ENCODE measurements around the gene PSMB5.
"Not testable (repeated sequence)": the region's sequence is repeated elsewhere in the genome, so short reads cannot be mapped to it uniquely, and the experiment has no call there.

PSMB5 gene

DNA sequence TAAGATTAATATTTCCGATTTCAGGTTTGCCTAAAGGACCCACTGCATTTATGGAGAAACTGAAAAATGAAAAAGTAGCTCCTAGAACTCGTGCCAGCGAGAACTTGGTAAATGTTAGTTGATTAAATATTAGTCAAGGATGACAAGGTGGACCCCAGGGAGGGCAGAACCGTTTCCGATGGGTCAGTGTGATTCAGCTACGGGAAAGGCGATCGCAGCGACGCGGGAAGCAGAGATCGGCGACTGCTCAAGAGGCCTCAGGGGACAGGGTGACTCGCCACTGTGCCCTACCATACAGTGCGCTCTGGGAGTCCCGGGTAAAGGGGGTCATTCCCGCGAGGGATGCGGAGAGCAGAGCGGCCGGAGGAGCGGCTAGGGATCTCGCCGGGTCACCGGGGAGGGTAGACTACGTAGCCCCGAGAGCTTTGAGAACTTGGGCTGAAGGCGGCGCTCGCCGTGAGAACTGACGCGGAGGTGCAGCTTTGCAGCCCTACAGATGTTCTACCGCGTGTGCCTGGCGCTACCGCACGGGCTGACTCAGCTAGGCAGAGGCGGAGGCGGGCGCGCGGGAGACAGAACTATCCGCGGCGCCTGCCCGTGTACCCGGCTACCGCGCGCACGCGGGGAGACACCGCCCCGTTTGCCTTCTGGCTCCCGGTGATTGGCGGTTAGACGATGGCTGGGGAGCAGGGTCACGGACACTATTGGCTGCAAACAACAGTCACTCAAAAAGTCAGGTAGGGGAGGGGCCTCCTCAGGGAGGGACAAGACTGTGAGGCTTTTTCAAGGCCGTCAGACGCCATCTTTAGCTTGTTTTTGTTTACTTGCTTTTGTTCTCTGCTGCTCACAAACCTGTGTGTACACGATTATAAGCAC lies 27.9 kb downstream of the PSMB5 start:
- TF ChIP-seq PAX5 (IDR thresholded peaks at IDR 0.05; ENCODE audit: insufficient read depth, low read length, severe bottlenecking) (no peak), POU2F2 (IDR thresholded peaks at IDR 0.05; ENCODE audit: low read depth, low read length) (no peak), SPI1 (IDR thresholded peaks at IDR 0.05; ENCODE audit: low read depth, low read length) (no peak), TAF1 (IDR thresholded peaks at IDR 0.05; ENCODE audit: low read depth, low read length) (peak; percentile 80), POLR2A (IDR thresholded peaks at IDR 0.05; ENCODE audit: low read depth, low read length) (peak; percentile 86), POLR2AphosphoS5 (IDR thresholded peaks at IDR 0.05; ENCODE audit: low read depth, low read length) (peak; percentile 89)
- peak; percentile 95 for FAIRE-seq
- DNase-seq (ENCODE audit: insufficient read length, low spot score), result peak; percentile 80

DNA sequence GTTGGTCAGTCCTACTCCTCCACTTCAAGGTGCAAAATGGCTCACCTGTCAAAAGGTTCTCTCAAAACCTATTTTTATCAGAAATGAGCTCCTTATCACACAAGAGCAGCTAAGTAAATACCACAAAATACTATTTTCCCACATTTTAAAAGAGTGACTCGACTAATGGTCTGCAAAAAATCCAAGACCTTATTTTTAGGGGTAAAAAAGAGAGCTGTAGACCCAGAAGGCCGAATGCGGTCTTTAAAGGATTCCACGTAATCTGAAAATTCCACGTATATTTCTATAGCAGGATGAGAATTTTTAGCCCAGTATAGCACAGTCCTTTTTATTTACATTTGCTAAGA lies 28.5 kb downstream of the PSMB5 start:
- FAIRE-seq (no peak), DNase-seq (ENCODE audit: insufficient read length, low spot score) (no peak)
- no peak for TF ChIP-seq TAF1 (IDR thresholded peaks at IDR 0.05; ENCODE audit: low read depth, low read length)
- no peak for TF ChIP-seq POLR2AphosphoS5 (IDR thresholded peaks at IDR 0.05; ENCODE audit: low read depth, low read length)
- TF ChIP-seq PAX5 (IDR thresholded peaks at IDR 0.05; ENCODE audit: insufficient read depth, low read length, severe bottlenecking), result no peak
- TF ChIP-seq SPI1 (IDR thresholded peaks at IDR 0.05; ENCODE audit: low read depth, low read length), result no peak
- no peak for TF ChIP-seq POLR2A (IDR thresholded peaks at IDR 0.05; ENCODE audit: low read depth, low read length)

DNA sequence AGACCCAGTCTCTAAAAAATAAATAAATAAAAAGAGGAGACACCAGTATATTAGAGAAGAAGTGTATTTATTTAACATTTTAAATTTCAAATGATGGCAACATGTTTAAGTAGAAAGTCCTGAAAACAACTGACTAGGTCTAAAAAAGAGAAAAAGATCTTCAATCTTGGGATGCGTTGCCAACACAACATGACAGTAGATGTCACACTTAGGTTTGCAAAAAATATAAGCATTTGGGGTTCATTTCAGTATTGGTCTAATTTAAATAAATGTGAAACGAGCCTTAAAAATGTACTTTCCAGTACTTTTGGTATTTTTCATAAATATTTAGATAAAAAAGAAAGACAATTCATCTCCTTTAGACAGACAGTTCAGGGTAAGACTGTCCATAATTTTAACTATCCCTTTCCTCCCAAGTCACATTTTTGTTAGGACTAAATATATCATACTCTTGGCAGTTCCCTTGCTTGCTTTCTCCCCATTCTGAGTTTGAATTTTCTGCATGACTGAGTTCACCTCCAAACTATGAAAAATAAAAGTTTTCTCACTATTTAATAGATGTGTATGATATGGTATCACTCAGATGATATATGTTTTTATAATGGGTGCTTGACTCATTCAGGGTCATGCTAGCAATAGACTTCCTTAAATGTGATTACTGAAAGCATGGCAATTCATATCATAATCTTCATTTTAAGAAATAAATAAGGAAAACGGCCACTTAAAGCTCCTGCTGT lies 29.1 kb downstream of the PSMB5 start:
- no peak for FAIRE-seq
- no peak for DNase-seq (ENCODE audit: insufficient read length, low spot score)
- TF ChIP-seq POLR2AphosphoS5 (IDR thresholded peaks at IDR 0.05; ENCODE audit: low read depth, low read length), result no peak
- TF ChIP-seq SPI1 (IDR thresholded peaks at IDR 0.05; ENCODE audit: low read depth, low read length), result no peak
- TF ChIP-seq POLR2A (IDR thresholded peaks at IDR 0.05; ENCODE audit: low read depth, low read length), result no peak
- no peak for TF ChIP-seq PAX5 (IDR thresholded peaks at IDR 0.05; ENCODE audit: insufficient read depth, low read length, severe bottlenecking)
- no peak for TF ChIP-seq TAF1 (IDR thresholded peaks at IDR 0.05; ENCODE audit: low read depth, low read length)
- no peak for TF ChIP-seq POU2F2 (IDR thresholded peaks at IDR 0.05; ENCODE audit: low read depth, low read length)

DNA sequence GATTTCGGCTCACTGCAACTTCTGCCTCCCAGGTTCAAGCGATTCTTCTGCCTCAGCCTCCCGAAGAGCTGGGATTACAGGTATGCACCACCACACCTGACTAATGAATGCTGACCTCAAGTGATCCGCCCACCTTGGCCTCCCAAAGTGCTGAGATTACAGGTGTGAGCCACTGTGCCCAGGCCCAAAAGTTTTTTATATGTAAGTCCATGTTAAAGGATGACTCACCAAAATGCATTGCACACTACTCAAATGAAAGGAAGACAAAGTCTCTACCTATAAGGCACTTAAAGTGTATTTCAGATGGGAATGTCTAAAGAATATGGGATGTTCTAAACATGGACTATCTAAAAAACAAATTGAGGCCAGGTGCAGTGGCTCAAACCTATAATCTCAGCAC lies 30.4 kb downstream of the PSMB5 start:
- not testable (repeated sequence) for DNase-seq (ENCODE audit: insufficient read length, low spot score); FAIRE-seq

DNA sequence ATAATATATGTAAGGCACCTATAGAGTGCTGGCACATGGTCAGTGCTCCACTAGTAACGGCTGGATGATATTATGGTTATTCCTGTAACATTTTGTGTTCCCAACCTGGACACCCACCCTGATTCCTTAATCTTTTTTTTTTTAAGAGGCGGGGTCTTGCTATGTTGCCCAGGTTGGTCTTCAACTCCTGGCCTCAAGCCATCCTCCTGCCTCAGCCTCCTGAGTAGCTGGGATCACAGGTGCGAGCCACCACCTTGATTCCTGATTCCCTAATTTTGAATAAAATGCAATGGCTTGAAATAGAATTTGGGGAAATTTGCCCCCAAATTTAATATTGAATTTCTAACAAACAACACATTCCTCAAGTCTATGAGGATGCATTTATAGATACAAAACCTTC lies 32.1 kb downstream of the PSMB5 start:
- DNase-seq (ENCODE audit: insufficient read length, low spot score), result no peak
- FAIRE-seq, result no peak
- TF ChIP-seq POLR2AphosphoS5 (IDR thresholded peaks at IDR 0.05; ENCODE audit: low read depth, low read length) (no peak), PAX5 (IDR thresholded peaks at IDR 0.05; ENCODE audit: insufficient read depth, low read length, severe bottlenecking) (no peak), POU2F2 (IDR thresholded peaks at IDR 0.05; ENCODE audit: low read depth, low read length) (no peak), POLR2A (IDR thresholded peaks at IDR 0.05; ENCODE audit: low read depth, low read length) (no peak), TAF1 (IDR thresholded peaks at IDR 0.05; ENCODE audit: low read depth, low read length) (no peak), SPI1 (IDR thresholded peaks at IDR 0.05; ENCODE audit: low read depth, low read length) (no peak)

DNA sequence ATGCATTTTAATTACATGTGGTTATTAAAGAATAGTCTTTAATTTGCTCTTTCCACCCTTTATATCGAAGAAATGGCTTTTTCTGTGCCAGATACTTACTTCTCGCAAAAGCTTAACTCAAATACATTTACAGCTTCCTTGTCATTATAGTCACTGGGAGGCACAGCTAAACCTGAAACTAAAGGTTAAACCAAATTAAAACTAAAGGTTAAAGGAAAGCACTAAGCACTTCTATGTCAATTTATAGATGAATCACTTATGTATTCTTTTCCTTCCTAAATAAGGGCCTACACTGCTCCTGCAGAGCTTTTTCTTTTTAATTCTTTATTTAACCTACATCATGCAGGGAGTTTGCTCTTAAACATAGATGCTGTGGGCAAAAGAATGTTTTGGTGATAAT lies 33.8 kb downstream of the PSMB5 start:
- DNase-seq (ENCODE audit: insufficient read length, low spot score) (no peak), FAIRE-seq (no peak)
- TF ChIP-seq POLR2A (IDR thresholded peaks at IDR 0.05; ENCODE audit: low read depth, low read length) (no peak), POU2F2 (IDR thresholded peaks at IDR 0.05; ENCODE audit: low read depth, low read length) (no peak), TAF1 (IDR thresholded peaks at IDR 0.05; ENCODE audit: low read depth, low read length) (no peak), POLR2AphosphoS5 (IDR thresholded peaks at IDR 0.05; ENCODE audit: low read depth, low read length) (no peak), SPI1 (IDR thresholded peaks at IDR 0.05; ENCODE audit: low read depth, low read length) (no peak), PAX5 (IDR thresholded peaks at IDR 0.05; ENCODE audit: insufficient read depth, low read length, severe bottlenecking) (no peak)

DNA sequence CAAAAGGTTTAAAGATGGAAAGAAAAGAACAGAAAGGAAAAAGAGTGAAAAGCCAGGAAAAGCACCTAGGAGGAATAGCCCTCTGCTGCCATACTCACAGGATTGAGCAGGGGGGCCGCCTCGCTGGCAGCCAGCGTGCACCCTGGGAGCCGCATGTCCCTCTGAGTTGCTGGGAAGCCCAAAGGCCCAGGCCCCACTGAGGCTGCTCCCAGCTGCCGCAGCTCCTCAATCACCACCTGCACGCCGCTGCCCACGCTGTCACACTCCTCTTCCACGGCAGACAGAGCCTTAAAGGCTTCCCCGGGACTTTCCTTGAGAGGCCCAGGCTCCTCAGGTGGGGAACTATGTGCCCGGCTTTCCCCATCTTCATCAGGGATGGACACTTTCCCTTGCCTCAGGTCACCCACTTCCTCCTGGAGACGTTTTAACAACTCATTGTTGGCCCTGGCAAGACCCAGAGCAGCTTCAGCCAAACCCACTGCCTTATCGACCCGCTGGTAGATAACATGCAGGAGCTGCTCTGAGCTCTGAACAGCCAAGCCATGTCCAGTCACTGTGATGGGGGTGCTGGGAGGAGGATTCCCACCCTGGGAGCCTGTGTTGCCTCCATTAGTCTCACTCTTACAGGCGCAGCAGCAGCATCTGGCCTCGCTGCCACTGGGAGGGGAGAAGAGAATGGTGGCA lies 36.2 kb downstream of the PSMB5 start:
- DNase-seq (ENCODE audit: insufficient read length, low spot score) (no peak), FAIRE-seq (no peak)
- TF ChIP-seq POLR2A (IDR thresholded peaks at IDR 0.05; ENCODE audit: low read depth, low read length), result no peak
- no peak for TF ChIP-seq SPI1 (IDR thresholded peaks at IDR 0.05; ENCODE audit: low read depth, low read length)
- no peak for TF ChIP-seq PAX5 (IDR thresholded peaks at IDR 0.05; ENCODE audit: insufficient read depth, low read length, severe bottlenecking)
- no peak for TF ChIP-seq POLR2AphosphoS5 (IDR thresholded peaks at IDR 0.05; ENCODE audit: low read depth, low read length)
- TF ChIP-seq TAF1 (IDR thresholded peaks at IDR 0.05; ENCODE audit: low read depth, low read length), result no peak
- TF ChIP-seq POU2F2 (IDR thresholded peaks at IDR 0.05; ENCODE audit: low read depth, low read length), result no peak

DNA sequence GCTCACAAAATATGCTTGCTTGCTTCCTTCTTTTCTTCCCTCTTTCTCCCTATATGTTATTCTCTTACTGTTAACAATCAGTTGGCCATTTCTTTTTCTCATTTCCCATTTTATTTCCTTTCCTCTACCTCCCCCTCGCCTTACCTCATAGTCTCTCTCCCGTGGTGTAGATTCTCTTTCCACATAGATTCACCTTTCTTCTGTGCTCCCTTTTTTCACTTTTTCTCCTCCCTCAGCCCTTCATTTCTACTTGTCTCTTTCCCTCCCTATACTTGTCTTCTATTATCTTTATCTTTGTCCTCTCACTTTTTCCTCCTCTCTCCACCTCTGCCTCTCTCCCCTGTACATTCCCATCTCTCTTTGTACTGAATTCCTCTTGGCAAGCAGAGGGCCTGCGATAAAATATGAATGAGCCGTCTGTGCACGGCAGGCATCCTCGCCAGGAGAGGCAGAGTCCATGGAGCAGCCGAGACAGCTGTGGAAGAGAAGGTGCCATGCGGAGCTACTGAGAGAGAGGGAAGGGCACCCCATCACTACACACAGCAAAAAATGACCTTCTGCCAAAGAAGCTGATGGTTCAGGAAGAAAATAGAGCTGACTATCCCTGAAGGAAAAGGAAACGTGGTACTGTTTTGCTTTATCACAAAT lies 36.9 kb downstream of the PSMB5 start:
- DNase-seq (ENCODE audit: insufficient read length, low spot score) (no peak), FAIRE-seq (no peak)
- TF ChIP-seq SPI1 (IDR thresholded peaks at IDR 0.05; ENCODE audit: low read depth, low read length), result no peak
- no peak for TF ChIP-seq POLR2A (IDR thresholded peaks at IDR 0.05; ENCODE audit: low read depth, low read length)
- no peak for TF ChIP-seq POU2F2 (IDR thresholded peaks at IDR 0.05; ENCODE audit: low read depth, low read length)
- TF ChIP-seq POLR2AphosphoS5 (IDR thresholded peaks at IDR 0.05; ENCODE audit: low read depth, low read length), result no peak
- TF ChIP-seq PAX5 (IDR thresholded peaks at IDR 0.05; ENCODE audit: insufficient read depth, low read length, severe bottlenecking), result no peak
- no peak for TF ChIP-seq TAF1 (IDR thresholded peaks at IDR 0.05; ENCODE audit: low read depth, low read length)
